Measurements from ENCODE around the gene OVOL2. TPM values are rescaled to one million over a fixed set of nuclear protein-coding genes. Genes with fewer than 3 reads are reported as not detected.
A peak's percentile ranks its signal among the peaks of the same experiment; 100 is the strongest.

OVOL2 gene
- total RNA-seq, 3 donors from 2014 or later (not counting 1 experiment from before 2014, with no cell fraction given), result not detected

DNA sequence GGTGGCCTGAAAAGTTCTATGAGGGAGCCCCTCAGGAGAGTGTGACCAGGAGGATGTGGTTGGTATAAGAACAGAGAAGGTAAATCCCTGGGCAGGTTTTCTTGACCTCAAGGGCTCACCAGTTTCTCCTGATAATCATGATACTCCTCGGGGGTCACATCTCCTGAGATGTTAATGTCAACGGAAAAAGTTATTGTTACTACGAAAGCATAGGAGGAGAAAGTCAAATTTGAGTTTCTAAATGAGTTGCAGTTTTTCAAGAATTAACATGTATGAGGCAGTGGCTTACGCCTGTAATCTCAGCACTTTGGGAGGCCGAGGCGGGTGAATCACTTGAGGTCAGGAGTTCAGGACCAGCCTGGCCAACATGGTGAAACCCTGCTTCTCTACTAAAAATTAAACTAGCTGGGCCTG, 65.5 kb downstream of the OVOL2 start:
- 71% methylated on average over 6 of the region's 6 CpGs for WGBS (ENCODE audit: insufficient coverage)
- H3K4me3 ChIP-seq (ENCODE audit: low read length), result no peak overlapping the region
- H3K36me3 ChIP-seq (ENCODE audit: control insufficient read depth, insufficient read depth, low read length), result peaks cover 20% of the 10 kb centered on the region
- H3K27ac ChIP-seq (ENCODE audit: low read length), result no peak overlapping the region
- ATAC-seq, result no peak
- Mint-ChIP-seq H3K4me3 (no peak overlapping the region), H3K4me1 (peaks cover 6 to 7% of the 10 kb centered on the region in 2 donors), H3K9me3 (no peaks in the 10 kb centered on the region), H3K36me3 (no peaks in the 10 kb centered on the region), H3K27me3 (ENCODE audit: low read depth in 2 of 2) (no peaks in the 10 kb centered on the region), H3K27ac (no peak overlapping the region)
- no peak for DNase-seq
- H3K27me3 ChIP-seq (ENCODE audit: control insufficient read depth, insufficient read depth, low read length), result no peaks in the 10 kb centered on the region
- TF ChIP-seq, protein P1, sequence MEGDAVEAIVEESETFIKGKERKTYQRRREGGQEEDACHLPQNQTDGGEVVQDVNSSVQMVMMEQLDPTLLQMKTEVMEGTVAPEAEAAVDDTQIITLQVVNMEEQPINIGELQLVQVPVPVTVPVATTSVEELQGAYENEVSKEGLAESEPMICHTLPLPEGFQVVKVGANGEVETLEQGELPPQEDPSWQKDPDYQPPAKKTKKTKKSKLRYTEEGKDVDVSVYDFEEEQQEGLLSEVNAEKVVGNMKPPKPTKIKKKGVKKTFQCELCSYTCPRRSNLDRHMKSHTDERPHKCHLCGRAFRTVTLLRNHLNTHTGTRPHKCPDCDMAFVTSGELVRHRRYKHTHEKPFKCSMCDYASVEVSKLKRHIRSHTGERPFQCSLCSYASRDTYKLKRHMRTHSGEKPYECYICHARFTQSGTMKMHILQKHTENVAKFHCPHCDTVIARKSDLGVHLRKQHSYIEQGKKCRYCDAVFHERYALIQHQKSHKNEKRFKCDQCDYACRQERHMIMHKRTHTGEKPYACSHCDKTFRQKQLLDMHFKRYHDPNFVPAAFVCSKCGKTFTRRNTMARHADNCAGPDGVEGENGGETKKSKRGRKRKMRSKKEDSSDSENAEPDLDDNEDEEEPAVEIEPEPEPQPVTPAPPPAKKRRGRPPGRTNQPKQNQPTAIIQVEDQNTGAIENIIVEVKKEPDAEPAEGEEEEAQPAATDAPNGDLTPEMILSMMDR (IDR thresholded peaks at IDR 0.05), result no peak
- no peaks in the 10 kb centered on the region for H3K9me3 ChIP-seq (ENCODE audit: control insufficient read depth, insufficient read depth, low read length)
- intact Hi-C loops (cut with micrococcal nuclease), result loop anchor here (10.0 kb wide), 1 partner anchor 307 kb away; the partner anchor contains the start of gene RRBP1
- H3K4me1 ChIP-seq (ENCODE audit: control insufficient read depth, insufficient read depth, low read length), result peaks cover 3% of the 10 kb centered on the region

DNA sequence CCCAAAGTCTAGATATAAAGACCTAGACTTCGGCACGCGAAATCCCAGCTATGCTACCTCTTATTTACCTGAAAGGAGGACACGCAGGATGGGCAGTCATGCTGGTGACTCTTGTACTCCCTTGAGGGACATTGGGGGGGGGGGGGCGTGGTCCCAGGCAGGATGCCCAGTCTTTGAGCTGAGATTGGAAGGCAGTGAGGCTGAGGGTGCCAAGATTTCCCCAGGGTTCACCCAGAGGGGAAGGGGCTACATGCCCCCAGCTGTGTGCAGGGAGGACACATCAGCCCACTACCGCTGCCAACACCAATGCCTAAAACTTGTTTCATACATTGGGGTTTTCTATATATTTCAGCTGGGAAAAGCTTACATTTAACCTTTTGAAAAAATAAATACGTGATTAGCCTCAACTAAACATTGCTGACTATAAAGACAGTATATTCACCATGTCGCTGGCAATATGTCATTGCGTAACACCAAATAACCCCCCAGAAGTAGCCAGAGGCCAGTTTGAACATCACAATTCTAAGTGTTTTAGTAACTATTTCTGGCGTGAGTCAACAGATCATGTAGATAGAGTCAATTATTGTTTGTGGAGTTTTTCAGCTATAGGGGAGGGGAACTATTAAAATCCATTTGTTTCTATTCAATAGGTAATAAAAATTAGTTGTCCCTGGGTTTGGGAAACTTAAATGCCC, 67.3 kb downstream of the OVOL2 start:
- no peak overlapping the region for H3K27ac ChIP-seq (ENCODE audit: low read length)
- Mint-ChIP-seq H3K9me3 (no peaks in the 10 kb centered on the region), H3K27ac (no peak overlapping the region), H3K4me3 (no peak overlapping the region), H3K36me3 (no peaks in the 10 kb centered on the region), H3K4me1 (no peaks in the 10 kb centered on the region), H3K27me3 (ENCODE audit: low read depth in 2 of 2) (no peaks in the 10 kb centered on the region)
- H3K36me3 ChIP-seq (ENCODE audit: control insufficient read depth, insufficient read depth, low read length), result peaks cover 20% of the 10 kb centered on the region
- TF ChIP-seq, protein P1 (IDR thresholded peaks at IDR 0.05), result no peak
- intact Hi-C loops (cut with micrococcal nuclease), result loop anchor here (10.0 kb wide), 1 partner anchor 306 kb away; the partner anchor contains the start of gene RRBP1
- DNase-seq (no peak), ATAC-seq (no peak)
- no peaks in the 10 kb centered on the region for H3K4me1 ChIP-seq (ENCODE audit: control insufficient read depth, insufficient read depth, low read length)
- no peaks in the 10 kb centered on the region for H3K9me3 ChIP-seq (ENCODE audit: control insufficient read depth, insufficient read depth, low read length)
- WGBS (ENCODE audit: insufficient coverage), result 100% methylated on average over 9 of the region's 10 CpGs
- H3K27me3 ChIP-seq (ENCODE audit: control insufficient read depth, insufficient read depth, low read length), result no peaks in the 10 kb centered on the region
- H3K4me3 ChIP-seq (ENCODE audit: low read length), result no peak overlapping the region

DNA sequence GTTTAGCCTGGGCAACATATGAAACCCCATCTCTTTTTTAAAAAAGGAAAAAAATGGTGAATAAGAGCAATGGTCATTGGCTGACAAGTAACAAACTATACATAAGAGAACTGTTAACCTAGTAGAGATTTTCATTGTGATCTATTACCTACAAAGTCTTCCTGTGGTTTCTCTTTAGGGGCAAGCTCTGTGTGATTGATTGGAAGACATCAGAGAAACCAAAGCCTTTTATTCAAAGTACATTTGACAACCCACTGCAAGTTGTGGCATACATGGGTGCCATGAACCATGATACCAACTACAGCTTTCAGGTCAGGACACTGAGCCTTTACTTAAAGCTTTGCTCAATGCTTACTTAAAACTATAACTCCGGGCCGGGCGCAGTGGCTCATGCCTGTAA, 69.7 kb downstream of the OVOL2 start:
- Mint-ChIP-seq H3K9me3 (no peaks in the 10 kb centered on the region), H3K27ac (peak overlapping the region in 1 of 2 donors; percentile 27), H3K4me1 (no peaks in the 10 kb centered on the region), H3K27me3 (ENCODE audit: low read depth in 2 of 2) (no peaks in the 10 kb centered on the region), H3K4me3 (no peak overlapping the region), H3K36me3 (no peaks in the 10 kb centered on the region)
- H3K27me3 ChIP-seq (ENCODE audit: control insufficient read depth, insufficient read depth, low read length), result no peaks in the 10 kb centered on the region
- no peaks in the 10 kb centered on the region for H3K9me3 ChIP-seq (ENCODE audit: control insufficient read depth, insufficient read depth, low read length)
- TF ChIP-seq, protein P1 (IDR thresholded peaks at IDR 0.05), result no peak
- DNase-seq (peak in 1 of 2 donors; percentile 53), ATAC-seq (no peak)
- H3K4me1 ChIP-seq (ENCODE audit: control insufficient read depth, insufficient read depth, low read length), result no peaks in the 10 kb centered on the region
- intact Hi-C loops (cut with micrococcal nuclease), result no loop called here
- H3K27ac ChIP-seq (ENCODE audit: low read length), result no peak overlapping the region
- peaks cover 20% of the 10 kb centered on the region for H3K36me3 ChIP-seq (ENCODE audit: control insufficient read depth, insufficient read depth, low read length)
- no peak overlapping the region for H3K4me3 ChIP-seq (ENCODE audit: low read length)
- WGBS (ENCODE audit: insufficient coverage), result 72% methylated on average over 3 of the region's 3 CpGs
